Measurements from ENCODE around the gene FIBIN.
"Not testable (repeated sequence)": the region's sequence is repeated elsewhere in the genome, so short reads cannot be mapped to it uniquely, and the experiment has no call there.

- not testable (repeated sequence) for TF ChIP-seq CTCF, POLR2A (IDR thresholded peaks at IDR 0.05)
Measured at GRCh38 chr11:26964847-26965485, 28.9 kb upstream of the FIBIN start.

Measured in ovary (tissue), 3 donors.